HCT116 (cell line): ENCODE results near the gene USP48. TPM values are rescaled to one million over a fixed set of nuclear protein-coding genes. Genes with fewer than 3 reads are reported as not detected.

Experiments
- ATAC-seq: fragments of 200-7000 bp; cut with Tn5 transposase; 2 replicates; pipeline ENCODE4 v1.9.1; 2020; ENCODE audit warnings: mild to moderate bottlenecking, moderate library complexity
- BruUV-seq: library from RNA; stranded (reverse); fragments of 400-500 nt; replicated peaks from 2 replicates; lab custom pipeline; 2021; lab: Mats Ljungman, UMichigan
- CTCF ChIA-PET: fragments of 300-600 bp; sonication (Branson Sonifier 250); formaldehyde crosslinking; loops from one replicate; lab custom pipeline; 2021; ENCODE audit warnings: antibody characterized with exemption; lab: Charles Lee
- POLR2A ChIA-PET: fragments of 300-600, 350-600 bp; sonication (Branson Sonifier 250); formaldehyde crosslinking; loops from one replicate; lab custom pipeline; 2021; ENCODE audit warnings: antibody characterized with exemption; lab: Charles Lee
- RAD21 ChIA-PET, 2 experiments: fragments of 300-600 bp; sonication (Branson Sonifier 250); formaldehyde crosslinking; loops; one replicate each; lab custom pipeline; 2023; ENCODE audit warnings: low total read pairs in 2 of 2; ENCODE audit not compliant: uncharacterized antibody in 2 of 2, unreplicated experiment in 2 of 2, low non-redundant PET in 1 of 2; lab: Charles Lee
- DNase-seq: peaks from one replicate; pipeline ENCODE4 v3.0.0-alpha.2; 2010; ENCODE audit warnings: low read depth, low spot score
- H2AFZ ChIP-seq: fragments of 200-600 bp; shearing (Covaris generic), sonication (generic); 2 replicates; pipeline ENCODE4 v1.6.1; 2017; ENCODE audit warnings: low read depth, mixed run types, mixed read lengths, antibody characterized with exemption, low read length; ENCODE audit not compliant: poor library complexity, severe bottlenecking
- H3K27ac ChIP-seq: 2 replicates; pipeline ENCODE4 v1.5.1; 2012; ENCODE audit warnings: low read depth, low read length
- H3K27me3 ChIP-seq: fragments of 200-600 bp; sonication (generic); 2 replicates; pipeline ENCODE4 v1.6.1; 2016; ENCODE audit warnings: mixed run types, low read length, mixed read lengths; ENCODE audit not compliant: insufficient read depth
- H3K36me3 ChIP-seq, 2 experiments: fragments of 200-500 bp in 1 of 2; fragments of 200-600 bp in 1 of 2; sonication (Bioruptor generic) in 1 of 2; sonication (generic) in 1 of 2; 2 replicates each; pipeline versions ENCODE4 v1.5.1 to v1.6.1; 2014 to 2016; ENCODE audit warnings: low read length in 2 of 2, inconsistent platforms in 1 of 2, mixed read lengths in 1 of 2, mixed run types in 1 of 2; ENCODE audit not compliant: insufficient read depth in 2 of 2, control insufficient read depth in 1 of 2
- H3K4me1 ChIP-seq, 2 experiments: fragments of 200-600 bp in 1 of 2; sonication (generic) in 1 of 2; 2 replicates each; pipeline versions ENCODE4 v1.5.1 to v1.6.1; 2012 to 2017; ENCODE audit warnings: low read length in 2 of 2, inconsistent platforms in 1 of 2, mild to moderate bottlenecking in 1 of 2, mixed read lengths in 1 of 2, mixed run types in 1 of 2, moderate library complexity in 1 of 2; ENCODE audit not compliant: insufficient read depth in 2 of 2, control insufficient read depth in 1 of 2
- H3K4me2 ChIP-seq: fragments of 200-600 bp; sonication (generic); 2 replicates; pipeline ENCODE4 v1.6.1; 2017; ENCODE audit warnings: mixed run types, low read length, mixed read lengths
- H3K4me3 ChIP-seq, 2 experiments: fragments of 200-600 bp in 1 of 2; sonication (generic) in 1 of 2; replicated peaks in 1 of 2; 2 replicates each; pipeline ENCODE4 v1.5.1; 2011 to 2016; ENCODE audit warnings: low read length in 2 of 2, control low read depth in 1 of 2, low read depth in 1 of 2, mild to moderate bottlenecking in 1 of 2, mixed read lengths in 1 of 2, mixed run types in 1 of 2
- H3K79me2 ChIP-seq: fragments of 200-600 bp; sonication (generic); 2 replicates; pipeline ENCODE4 v1.6.1; 2017; ENCODE audit warnings: mild to moderate bottlenecking, mixed run types, low read length, moderate library complexity, mixed read lengths; ENCODE audit not compliant: insufficient read depth
- H3K9ac ChIP-seq: fragments of 200-600 bp; sonication (generic); 2 replicates; pipeline ENCODE4 v1.6.1; 2016; ENCODE audit warnings: low read length, mixed read lengths
- H3K9me2 ChIP-seq: fragments of 200-600 bp; sonication (generic), shearing (Covaris generic); 2 replicates; pipeline ENCODE4 v1.6.1; 2017; ENCODE audit warnings: mixed run types, mild to moderate bottlenecking, moderate library complexity; ENCODE audit not compliant: insufficient read depth
- H3K9me3 ChIP-seq, 2 experiments: fragments of 200-500 bp in 1 of 2; fragments of 200-600 bp in 1 of 2; sonication (Bioruptor generic) in 1 of 2; sonication (generic) in 1 of 2; 2 replicates each; pipeline ENCODE4 v1.6.1; 2014 to 2017; ENCODE audit warnings: low read length in 2 of 2, mixed read lengths in 2 of 2, inconsistent platforms in 1 of 2, low read depth in 1 of 2, mild to moderate bottlenecking in 1 of 2, mixed run types in 1 of 2, moderate library complexity in 1 of 2; ENCODE audit not compliant: control insufficient read depth in 1 of 2, insufficient read depth in 1 of 2
- H4K20me1 ChIP-seq: fragments of 200-600 bp; sonication (generic), shearing (Covaris generic); 2 replicates; pipeline ENCODE4 v1.6.1; 2017; ENCODE audit warnings: mixed run types, mild to moderate bottlenecking, moderate library complexity; ENCODE audit not compliant: insufficient read depth
- ATF3 ChIP-seq: IDR thresholded peaks from 2 replicates; pipeline ENCODE4 v1.6.1; 2012
- CTCF ChIP-seq, 3 experiments: fragments of 200-600 bp in 1 of 3; sonication (generic) in 1 of 3; IDR thresholded peaks in 2 of 3; conservative IDR thresholded peaks in 1 of 3; 2 replicates each; pipeline ENCODE4 v1.5.1; 2012 to 2017; ENCODE audit warnings: low read depth in 2 of 3, low read length in 2 of 3, antibody characterized with exemption in 1 of 3, borderline replicate concordance in 1 of 3, control low read depth in 1 of 3, mild to moderate bottlenecking in 1 of 3, mixed read lengths in 1 of 3, mixed run types in 1 of 3, moderate library complexity in 1 of 3; ENCODE audit not compliant: insufficient read depth in 1 of 3
- EGR1 ChIP-seq: IDR thresholded peaks from 2 replicates; pipeline ENCODE4 v1.6.1; 2012; ENCODE audit warnings: low read depth
- ELF1 ChIP-seq: IDR thresholded peaks from 2 replicates; pipeline ENCODE4 v1.6.1; 2012; ENCODE audit warnings: low read depth, borderline replicate concordance
- EZH2 ChIP-seq: fragments of 200-600 bp; sonication (generic); IDR thresholded peaks from 2 replicates; pipeline ENCODE4 v1.6.1; 2017; ENCODE audit warnings: antibody characterized with exemption, mixed run types
- EZH2phosphoT487 ChIP-seq: fragments of 200-600 bp; IDR thresholded peaks from 2 replicates; pipeline ENCODE4 v1.6.1; 2018; ENCODE audit warnings: antibody characterized with exemption, borderline replicate concordance
- MAX ChIP-seq: IDR thresholded peaks from 2 replicates; pipeline ENCODE4 v1.6.1; 2012
- POLR2A ChIP-seq: IDR thresholded peaks from 2 replicates; pipeline ENCODE4 v1.7.0; 2011; ENCODE audit warnings: borderline replicate concordance; ENCODE audit not compliant: insufficient read depth, insufficient read length; ENCODE audit errors: extremely low read depth
- POLR2AphosphoS5 ChIP-seq: IDR thresholded peaks from 2 replicates; pipeline ENCODE4 v1.6.1; 2011; ENCODE audit warnings: mild to moderate bottlenecking, low read depth, low read length, moderate library complexity
- SIN3A ChIP-seq: IDR thresholded peaks from 2 replicates; pipeline ENCODE4 v1.6.1; 2012; ENCODE audit warnings: low read depth
- TCF7L2 ChIP-seq: IDR thresholded peaks from 2 replicates; pipeline ENCODE4 v1.7.0; 2011; ENCODE audit warnings: borderline replicate concordance, inconsistent platforms; ENCODE audit not compliant: insufficient read depth, insufficient read length; ENCODE audit errors: extremely low read depth
- ZFX ChIP-seq: fragments of 450-650 bp; IDR thresholded peaks from 2 replicates; pipeline ENCODE4 v1.6.1; 2017
- ZNF274 ChIP-seq: fragments of 200-500 bp; sonication (Bioruptor generic); IDR thresholded peaks from 2 replicates; pipeline ENCODE4 v1.6.1; 2014; ENCODE audit warnings: mild to moderate bottlenecking, low read depth, low read length, inconsistent platforms
- intact Hi-C: fragments of 100-400 bp; cut with micrococcal nuclease; formaldehyde crosslinking; loops from 2 replicates; pipeline ENCODE4 v1.10.0; 2022
- total RNA-seq: library from RNA; stranded (reverse); gene quantifications from one replicate; pipeline ENCODE4 v1.2.1, GENCODE V29; 2021; ENCODE audit not compliant: unreplicated experiment

USP48 gene
- total RNA-seq, 1 experiment from 2014 or later: 54.8 TPM

GRCh38 chr1:21736876-21737275 lies 46.1 kb downstream of the USP48 start:
- RAD21 ChIA-PET: no interaction called here
- DNase-seq (no peak), ATAC-seq (no peak)
- no peaks in the 10 kb centered on the region for H3K79me2 ChIP-seq
- no peaks in the 10 kb centered on the region for H3K9me3 ChIP-seq
- H4K20me1 ChIP-seq: no peaks in the 10 kb centered on the region
- H3K4me2 ChIP-seq: no peak overlapping the region
- H3K27ac ChIP-seq: no peak overlapping the region
- no peak overlapping the region for H3K4me3 ChIP-seq
- no peak overlapping the region for H3K9ac ChIP-seq
- no TSS peak for BruUV-seq
- POLR2A ChIA-PET: no interaction called here
- intact Hi-C loops: no loop called here
- no peaks in the 10 kb centered on the region for H3K9me2 ChIP-seq
- H3K36me3 ChIP-seq: peaks cover 5 to 20% of the 10 kb centered on the region in 2 experiments; a peak in 2 of 4 replicates
- no peaks in the 10 kb centered on the region for H3K27me3 ChIP-seq
- no peaks in the 10 kb centered on the region for H3K4me1 ChIP-seq
- CTCF ChIA-PET: no interaction called here
- no peak overlapping the region for H2AFZ ChIP-seq
- TF ChIP-seq ZFX (no peak), CTCF (IDR thresholded peaks at IDR 0.05 in 2 of 3, conservative IDR thresholded peaks at IDR 0.05 in 1 of 3; ENCODE audit: borderline replicate concordance in 1 of 3, insufficient read depth in 1 of 3, low read depth in 2 of 3, low read length in 2 of 3) (no peak), MAX (no peak), SIN3A (no peak), POLR2A (no peak), POLR2AphosphoS5 (no peak), TCF7L2 (no peak), EZH2 (no peak), ATF3 (no peak), EGR1 (no peak), ELF1 (no peak), EZH2phosphoT487 (no peak), ZNF274 (no peak)
